Mucosa of descending colon (tissue), 3 donors: ENCODE results near the gene IL34. TPM values are rescaled to one million over a fixed set of nuclear protein-coding genes. Genes with fewer than 3 reads are reported as not detected.
"Not testable (repeated sequence)": the region's sequence is repeated elsewhere in the genome, so short reads cannot be mapped to it uniquely, and the experiment has no call there.

ENCODE experiments used
- ATAC-seq: fragments of 200-7000 bp; cut with Tn5 transposase; one replicate; pipeline ENCODE4 v1.9.1; 2020; ENCODE audit warnings: mild to moderate bottlenecking, moderate library complexity
- DNase-seq, 3 donors: peaks; one replicate each; pipeline ENCODE4 v3.0.0-alpha.2; 2020
- H3K36me3 ChIP-seq: fragments of 200-600 bp; one replicate; pipeline ENCODE4 v1.8.0; 2021; ENCODE audit warnings: low read depth, mild to moderate bottlenecking
- H3K4me1 ChIP-seq: fragments of 200-600 bp; one replicate; pipeline ENCODE4 v1.8.0; 2021; ENCODE audit warnings: low read depth, mild to moderate bottlenecking
- H3K4me3 ChIP-seq: fragments of 200-600 bp; one replicate; pipeline ENCODE4 v1.8.0; 2021; ENCODE audit warnings: mild to moderate bottlenecking
- H3K9me3 ChIP-seq: fragments of 200-600 bp; one replicate; pipeline ENCODE4 v1.8.0; 2021; ENCODE audit warnings: mild to moderate bottlenecking
- CTCF ChIP-seq: fragments of 200-600 bp; IDR thresholded peaks from one replicate; pipeline ENCODE4 v1.8.0; 2022; ENCODE audit warnings: antibody characterized with exemption, mild to moderate bottlenecking
- intact Hi-C, 2 donors: fragments of 100-400 bp; cut with DNase I in 1 of 2; cut with micrococcal nuclease in 1 of 2; formaldehyde crosslinking; loops; one replicate each; pipeline versions ENCODE4 v1.11.0 to v1.11.1; 2022; cut with DNase I, micrococcal nuclease
- total RNA-seq, 3 donors: library from RNA; stranded (reverse); fragmentation: NEBNext Ultra II Directional in 2 of 3; extraction: Animal tissue kit (Norgen Biotek cat#: 25700) in 2 of 3; gene quantifications; one replicate each; pipeline versions ENCODE4 v1.2.1 to v1.2.4, GENCODE V29; 2021 to 2023
- donor health status: DM: no; HTN: no; CAD: no; lungs with moderate emphysema.
- donor health status: DM: no; HTN: no; CAD: no.
- donor health status: DM: no; HTN: yes; CAD: no.

IL34 gene
- total RNA-seq, 3 donors from 2014 or later = 1.2 to 2.2 (median 1.8) TPM

GRCh38 chr16:70663524-70664324 lies 17.4 kb downstream of the IL34 start:
- no peaks in the 10 kb centered on the region for H3K36me3 ChIP-seq
- DNase-seq = no peak

GRCh38 chr16:70664325-70665112 lies 18.2 kb downstream of the IL34 start:
- Histone ChIP-seq H3K36me3 (no peaks in the 10 kb centered on the region), H3K4me1 (no peaks in the 10 kb centered on the region), H3K4me3 (no peak overlapping the region), H3K9me3 (no peaks in the 10 kb centered on the region)
- ATAC-seq (peak; percentile 6), DNase-seq (peak in 1 of 3 donors; percentile 52)
- TF ChIP-seq CTCF = no peak
- intact Hi-C loops = no loop called here

More at GRCh38 chr16:70663524-70664324, 17.4 kb downstream of the IL34 start:
- no peak for ATAC-seq
- Histone ChIP-seq H3K4me3 (no peak overlapping the region), H3K9me3 (no peaks in the 10 kb centered on the region), H3K4me1 (no peaks in the 10 kb centered on the region)
- intact Hi-C loops = no loop called here
- TF ChIP-seq CTCF = no peak

GRCh38 chr16:70665113-70665694 lies 18.8 kb downstream of the IL34 start:
- intact Hi-C loops = no loop called here
- H3K4me1 ChIP-seq = no peaks in the 10 kb centered on the region
- H3K36me3 ChIP-seq = no peaks in the 10 kb centered on the region
- no peak for TF ChIP-seq CTCF
- H3K4me3 ChIP-seq = no peak overlapping the region
- DNase-seq (no peak), ATAC-seq (no peak)
- H3K9me3 ChIP-seq = no peaks in the 10 kb centered on the region

DNA sequence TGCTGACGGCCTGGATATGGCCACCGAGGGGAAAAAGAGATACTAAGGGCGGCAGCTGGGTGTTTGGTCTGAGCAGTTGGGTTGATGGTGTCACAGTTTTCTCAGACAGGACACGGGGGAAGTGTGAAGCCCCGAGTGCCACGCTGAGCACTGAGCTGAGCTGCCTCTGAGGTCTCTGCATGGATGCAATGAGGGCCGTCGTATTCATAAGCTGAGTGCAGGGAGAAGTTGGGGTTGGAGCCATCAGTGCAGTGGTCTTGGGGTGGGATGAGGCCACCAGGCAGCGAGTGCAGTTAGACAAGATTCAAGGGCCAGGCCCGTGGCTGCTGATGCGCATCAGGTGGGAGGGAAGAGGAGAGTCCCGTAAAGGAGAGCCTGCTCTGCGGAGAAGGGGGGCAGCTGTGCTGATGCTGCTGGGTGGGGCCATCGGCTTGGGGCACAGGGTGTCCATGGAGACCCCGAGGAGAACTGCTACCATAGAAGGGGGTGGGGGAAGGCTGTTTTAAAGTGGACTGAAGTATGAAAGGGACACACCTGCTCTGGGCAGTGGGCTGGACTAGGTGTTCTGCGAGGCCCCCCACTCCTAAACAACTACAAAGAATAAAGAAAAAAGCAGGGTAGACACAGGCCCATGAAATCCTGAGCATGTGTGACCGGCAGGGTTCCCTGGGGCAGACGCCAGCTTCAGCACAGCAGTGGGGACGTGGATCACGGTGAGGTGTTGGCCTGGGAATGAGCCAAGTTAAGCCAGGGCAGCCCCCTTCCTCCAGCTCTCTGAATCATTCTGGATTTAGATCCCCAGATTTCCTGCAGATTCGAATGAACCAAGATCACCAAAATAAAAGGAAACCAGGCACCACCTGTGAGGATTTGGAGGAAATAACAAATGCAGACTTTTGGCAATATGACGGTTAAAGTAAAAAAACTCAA lies 19.7 kb downstream of the IL34 start:
- TF ChIP-seq CTCF = no peak
- intact Hi-C loops = no loop called here
- Histone ChIP-seq H3K9me3 (no peaks in the 10 kb centered on the region), H3K4me3 (no peak overlapping the region), H3K36me3 (no peaks in the 10 kb centered on the region), H3K4me1 (no peaks in the 10 kb centered on the region)
- DNase-seq (no peak), ATAC-seq (no peak)

- DNase-seq (no peak), ATAC-seq (no peak)
- intact Hi-C loops = no loop called here
- TF ChIP-seq CTCF = no peak
- Histone ChIP-seq H3K9me3 (no peaks in the 10 kb centered on the region), H3K4me3 (no peak overlapping the region), H3K36me3 (no peaks in the 10 kb centered on the region), H3K4me1 (no peaks in the 10 kb centered on the region)
Observed at GRCh38 chr16:70670175-70670574, 23.8 kb downstream of the IL34 start.

DNA sequence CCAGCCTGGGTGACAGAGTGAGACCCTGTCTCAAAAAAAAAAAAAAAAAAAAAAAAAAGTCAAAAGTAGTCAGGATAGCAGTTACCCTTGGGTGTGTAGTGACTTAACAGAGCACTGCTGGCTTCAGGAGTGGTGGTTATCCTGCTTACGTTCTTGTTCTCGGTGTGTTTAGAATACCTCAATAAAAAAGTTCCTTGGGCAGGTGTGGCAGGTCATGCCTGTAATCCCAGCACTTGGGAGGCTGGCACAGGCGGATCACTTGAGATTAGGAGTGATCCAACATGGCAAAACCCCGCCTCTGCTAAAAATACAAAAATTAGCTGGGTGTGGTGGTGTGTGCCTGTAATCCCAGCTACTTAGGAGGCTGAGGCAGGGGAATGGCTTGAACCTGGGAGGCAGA lies 24.6 kb downstream of the IL34 start:
- H3K4me1 ChIP-seq, H3K36me3 ChIP-seq, H3K4me3 ChIP-seq, intact Hi-C loops, H3K9me3 ChIP-seq: not testable (repeated sequence)
- peak in 1 of 3 donors; percentile 17 for DNase-seq
- peak; percentile 74 for ATAC-seq
